ENCODE measurements around the gene ZFP64.

DNA sequence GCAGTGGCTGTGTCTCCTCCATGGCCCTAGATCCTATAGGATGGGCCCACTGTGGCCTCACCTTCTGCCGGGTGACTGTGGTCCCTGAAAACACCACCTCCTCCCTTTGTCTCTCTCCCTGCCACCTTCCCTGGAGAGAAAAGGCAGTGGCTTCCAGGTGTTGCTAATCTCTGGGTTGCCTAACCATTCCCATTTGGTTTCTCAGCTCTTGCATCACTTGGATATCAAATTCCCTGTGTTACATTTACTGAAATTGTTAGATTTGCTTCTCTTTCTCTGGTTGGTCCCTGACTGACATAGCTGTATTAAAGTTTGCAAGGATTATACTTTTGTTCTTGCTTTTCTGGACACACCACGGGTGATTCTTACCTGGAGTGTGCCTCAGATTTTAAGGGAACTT, 9.3 kb upstream of the ZFP64 start:
- TF ChIP-seq CTCF (conservative IDR thresholded peaks at IDR 0.05; ENCODE audit: low read length) (no peak), EZH2phosphoT487 (IDR thresholded peaks at IDR 0.05; ENCODE audit: borderline replicate concordance, low read depth, low read length) (no peak)

All from OCI-LY7 (cell line).